ENCODE data around the gene STAG1. TPM values are rescaled to one million over a fixed set of nuclear protein-coding genes. Genes with fewer than 3 reads are reported as not detected.
A peak's percentile ranks its signal among the peaks of the same experiment; 100 is the strongest.
"Not testable (repeated sequence)": the region's sequence is repeated elsewhere in the genome, so short reads cannot be mapped to it uniquely, and the experiment has no call there.

Gene STAG1
- total and polyA plus RNA-seq, 7 experiments from 2014 or later = 18.5 to 50.7 (median 42.0) TPM

- peaks cover 40 to 82% (median 67%) of the 10 kb centered on the region in 7 donors for H3K4me1 Mint-ChIP-seq
- H3K27ac ChIP-seq (ENCODE audit: low read depth, low read length) = no peak overlapping the region
Observed at GRCh38 chr3:136728918-136729317, 23.3 kb downstream of the STAG1 start.

GRCh38 chr3:136728473-136728872 is 23.7 kb downstream of the STAG1 start:
- no peaks in the 10 kb centered on the region for H3K27me3 Mint-ChIP-seq
- Histone ChIP-seq H3K4me3 (ENCODE audit: low read length) (no peak overlapping the region), H3K9me3 (ENCODE audit: control insufficient read depth in 2 of 3, low read length in 3 of 3) (no peaks in the 10 kb centered on the region), H3K36me3 (ENCODE audit: control insufficient read depth in 2 of 3, insufficient read depth in 3 of 3, low read length in 3 of 3) (no peaks in the 10 kb centered on the region), H3K4me1 (ENCODE audit: control insufficient read depth in 2 of 2, insufficient read depth in 2 of 2, low read length in 2 of 2) (peaks cover 29 to 38% of the 10 kb centered on the region in 2 donors), H3K27me3 (ENCODE audit: control insufficient read depth in 2 of 2, insufficient read depth in 2 of 2, low read length in 2 of 2) (no peaks in the 10 kb centered on the region), H3K27ac (ENCODE audit: low read depth, low read length) (no peak overlapping the region)
- CTCF ChIA-PET = no interaction called here
- peak overlapping the region in 2 of 10 donors; percentile 45 to 57 for H3K4me3 Mint-ChIP-seq
- peaks cover 0 to 6% (median 0%) of the 10 kb centered on the region in 11 donors for H3K9me3 Mint-ChIP-seq
- POLR2A ChIA-PET = interaction anchor here (0.8 kb wide), 1 partner anchor 24 kb away, joined by 3 read pairs; the partner anchor contains the start of gene STAG1
- peaks cover 40 to 79% (median 67%) of the 10 kb centered on the region in 7 donors for H3K4me1 Mint-ChIP-seq
- DNase-seq (no peak), ATAC-seq (peak; percentile 58)
- peaks cover 0 to 8% (median 5%) of the 10 kb centered on the region in 5 donors for H3K36me3 Mint-ChIP-seq
- intact Hi-C loops (cut with micrococcal nuclease) = no loop called here
- H3K27ac Mint-ChIP-seq = peak overlapping the region in 3 of 9 donors; percentile 3 to 41 (median 7)

More at GRCh38 chr3:136728918-136729317, 23.3 kb downstream of the STAG1 start:
- ChIA-PET CTCF (no interaction called here), POLR2A (interaction anchor here (0.8 kb wide), 1 partner anchor 24 kb away, joined by 3 read pairs; the partner anchor contains the start of gene STAG1)
- H3K4me3 ChIP-seq (ENCODE audit: low read length) = no peak overlapping the region
- Mint-ChIP-seq H3K36me3 (peaks cover 0 to 8% (median 5%) of the 10 kb centered on the region in 5 donors), H3K4me3 (peak overlapping the region in 2 of 10 donors; percentile 45 to 57), H3K9me3 (peaks cover 0 to 6% (median 0%) of the 10 kb centered on the region in 11 donors), H3K27ac (peak overlapping the region in 4 of 9 donors; percentile 3 to 41 (median 13)), H3K27me3 (no peaks in the 10 kb centered on the region)
- ATAC-seq (no peak), DNase-seq (no peak)
- H3K27me3 ChIP-seq (ENCODE audit: control insufficient read depth in 2 of 2, insufficient read depth in 2 of 2, low read length in 2 of 2) = no peaks in the 10 kb centered on the region
- H3K36me3 ChIP-seq (ENCODE audit: control insufficient read depth in 2 of 3, insufficient read depth in 3 of 3, low read length in 3 of 3) = no peaks in the 10 kb centered on the region
- peaks cover 29 to 38% of the 10 kb centered on the region in 2 donors for H3K4me1 ChIP-seq (ENCODE audit: control insufficient read depth in 2 of 2, insufficient read depth in 2 of 2, low read length in 2 of 2)
- no peaks in the 10 kb centered on the region for H3K9me3 ChIP-seq (ENCODE audit: control insufficient read depth in 2 of 3, low read length in 3 of 3)
- intact Hi-C loops (cut with micrococcal nuclease) = no loop called here

GRCh38 chr3:136725468-136725867 is 26.7 kb downstream of the STAG1 start:
- DNase-seq = no peak
- ATAC-seq = no peak
- no peak overlapping the region for H3K27ac ChIP-seq (ENCODE audit: low read depth, low read length)
- Mint-ChIP-seq H3K4me1 (peaks cover 22 to 59% (median 55%) of the 10 kb centered on the region in 7 donors), H3K27me3 (no peaks in the 10 kb centered on the region), H3K4me3 (no peak overlapping the region), H3K9me3 (peaks cover 0 to 6% (median 0%) of the 10 kb centered on the region in 11 donors), H3K36me3 (peaks cover 0 to 23% (median 12%) of the 10 kb centered on the region in 5 donors), H3K27ac (peak overlapping the region in 3 of 9 donors; percentile 2 to 73 (median 38))
- ChIA-PET CTCF (no interaction called here), POLR2A (no interaction called here)
- peaks cover 6 to 29% of the 10 kb centered on the region in 2 donors for H3K4me1 ChIP-seq (ENCODE audit: control insufficient read depth in 2 of 2, insufficient read depth in 2 of 2, low read length in 2 of 2)
- intact Hi-C loops (cut with micrococcal nuclease) = no loop called here
- no peak overlapping the region for H3K4me3 ChIP-seq (ENCODE audit: low read length)
- H3K36me3 ChIP-seq (ENCODE audit: control insufficient read depth in 2 of 3, insufficient read depth in 3 of 3, low read length in 3 of 3) = peaks cover 0 to 3% (median 0%) of the 10 kb centered on the region in 3 experiments
- no peaks in the 10 kb centered on the region for H3K27me3 ChIP-seq (ENCODE audit: control insufficient read depth in 2 of 2, insufficient read depth in 2 of 2, low read length in 2 of 2)
- H3K9me3 ChIP-seq (ENCODE audit: control insufficient read depth in 2 of 3, low read length in 3 of 3) = no peaks in the 10 kb centered on the region

GRCh38 chr3:136722916-136723315 is 29.3 kb downstream of the STAG1 start:
- H3K27me3 Mint-ChIP-seq; intact Hi-C loops (cut with micrococcal nuclease); H3K27me3 ChIP-seq (ENCODE audit: control insufficient read depth in 2 of 2, insufficient read depth in 2 of 2, low read length in 2 of 2); H3K27ac ChIP-seq (ENCODE audit: low read depth, low read length); ATAC-seq; H3K9me3 ChIP-seq (ENCODE audit: control insufficient read depth in 2 of 3, low read length in 3 of 3); H3K27ac Mint-ChIP-seq; POLR2A ChIA-PET; H3K4me3 Mint-ChIP-seq; H3K4me3 ChIP-seq (ENCODE audit: low read length); H3K9me3 Mint-ChIP-seq; CTCF ChIA-PET; DNase-seq; H3K36me3 ChIP-seq (ENCODE audit: control insufficient read depth in 2 of 3, insufficient read depth in 3 of 3, low read length in 3 of 3): not testable (repeated sequence)
- peaks cover 0 to 25% of the 10 kb centered on the region in 2 donors for H3K4me1 ChIP-seq (ENCODE audit: control insufficient read depth in 2 of 2, insufficient read depth in 2 of 2, low read length in 2 of 2)
- peaks cover 15 to 64% (median 50%) of the 10 kb centered on the region in 7 donors for H3K4me1 Mint-ChIP-seq
- H3K36me3 Mint-ChIP-seq = peaks cover 5 to 36% (median 31%) of the 10 kb centered on the region in 5 donors

- CTCF ChIA-PET; H3K27me3 ChIP-seq (ENCODE audit: control insufficient read depth in 2 of 2, insufficient read depth in 2 of 2, low read length in 2 of 2); H3K4me3 Mint-ChIP-seq; H3K27me3 Mint-ChIP-seq; H3K9me3 Mint-ChIP-seq; H3K9me3 ChIP-seq (ENCODE audit: control insufficient read depth in 2 of 3, low read length in 3 of 3); intact Hi-C loops (cut with micrococcal nuclease); ATAC-seq; DNase-seq; H3K27ac ChIP-seq (ENCODE audit: low read depth, low read length); POLR2A ChIA-PET; H3K4me3 ChIP-seq (ENCODE audit: low read length); H3K36me3 ChIP-seq (ENCODE audit: control insufficient read depth in 2 of 3, insufficient read depth in 3 of 3, low read length in 3 of 3): not testable (repeated sequence)
- Mint-ChIP-seq H3K27ac (peak overlapping the region in 1 of 9 donors; percentile 41), H3K36me3 (peaks cover 5 to 36% (median 31%) of the 10 kb centered on the region in 5 donors), H3K4me1 (peaks cover 15 to 67% (median 50%) of the 10 kb centered on the region in 7 donors)
- peaks cover 0 to 22% of the 10 kb centered on the region in 2 donors for H3K4me1 ChIP-seq (ENCODE audit: control insufficient read depth in 2 of 2, insufficient read depth in 2 of 2, low read length in 2 of 2)
Observed at GRCh38 chr3:136722399-136722798, 29.8 kb downstream of the STAG1 start.

- peaks cover 0 to 6% (median 0%) of the 10 kb centered on the region in 3 experiments for H3K36me3 ChIP-seq (ENCODE audit: control insufficient read depth in 2 of 3, insufficient read depth in 3 of 3, low read length in 3 of 3)
- no peak overlapping the region for H3K27ac Mint-ChIP-seq
- no peaks in the 10 kb centered on the region for H3K9me3 ChIP-seq (ENCODE audit: control insufficient read depth in 2 of 3, low read length in 3 of 3)
- peaks cover 0 to 4% of the 10 kb centered on the region in 2 donors for H3K4me1 ChIP-seq (ENCODE audit: control insufficient read depth in 2 of 2, insufficient read depth in 2 of 2, low read length in 2 of 2)
- no peak overlapping the region for H3K4me3 Mint-ChIP-seq
- ChIA-PET CTCF (no interaction called here), POLR2A (no interaction called here)
- ATAC-seq (no peak), DNase-seq (no peak)
- no peaks in the 10 kb centered on the region for H3K27me3 Mint-ChIP-seq
- no peaks in the 10 kb centered on the region for H3K27me3 ChIP-seq (ENCODE audit: control insufficient read depth in 2 of 2, insufficient read depth in 2 of 2, low read length in 2 of 2)
- H3K36me3 Mint-ChIP-seq = peaks cover 5 to 39% (median 31%) of the 10 kb centered on the region in 5 donors
- intact Hi-C loops (cut with micrococcal nuclease) = no loop called here
- no peak overlapping the region for H3K27ac ChIP-seq (ENCODE audit: low read depth, low read length)
- peaks cover 0 to 6% (median 0%) of the 10 kb centered on the region in 11 donors for H3K9me3 Mint-ChIP-seq
- no peak overlapping the region for H3K4me3 ChIP-seq (ENCODE audit: low read length)
- peaks cover 8 to 54% (median 38%) of the 10 kb centered on the region in 7 donors for H3K4me1 Mint-ChIP-seq
Observed at GRCh38 chr3:136720091-136720490, 32.1 kb downstream of the STAG1 start.

GRCh38 chr3:136716629-136717028 is 35.5 kb downstream of the STAG1 start:
- DNase-seq (no peak), ATAC-seq (no peak)
- Histone ChIP-seq H3K9me3 (ENCODE audit: control insufficient read depth in 2 of 3, low read length in 3 of 3) (no peaks in the 10 kb centered on the region), H3K4me3 (ENCODE audit: low read length) (no peak overlapping the region), H3K36me3 (ENCODE audit: control insufficient read depth in 2 of 3, insufficient read depth in 3 of 3, low read length in 3 of 3) (peaks cover 0 to 9% (median 0%) of the 10 kb centered on the region in 3 experiments), H3K27me3 (ENCODE audit: control insufficient read depth in 2 of 2, insufficient read depth in 2 of 2, low read length in 2 of 2) (no peaks in the 10 kb centered on the region), H3K4me1 (ENCODE audit: control insufficient read depth in 2 of 2, insufficient read depth in 2 of 2, low read length in 2 of 2) (peaks cover 0 to 3% of the 10 kb centered on the region in 2 donors), H3K27ac (ENCODE audit: low read depth, low read length) (no peak overlapping the region)
- Mint-ChIP-seq H3K27me3 (no peaks in the 10 kb centered on the region), H3K27ac (peak overlapping the region in 2 of 9 donors; percentile 9 to 60), H3K9me3 (no peaks in the 10 kb centered on the region), H3K36me3 (peaks cover 5 to 42% (median 21%) of the 10 kb centered on the region in 5 donors), H3K4me3 (peak overlapping the region in 4 of 10 donors; percentile 4 to 37 (median 12)), H3K4me1 (peaks cover 8 to 54% (median 36%) of the 10 kb centered on the region in 7 donors)
- ChIA-PET POLR2A (no interaction called here), CTCF (no interaction called here)
- intact Hi-C loops (cut with micrococcal nuclease) = no loop called here
